HG03521 (cell line): ENCODE results near the gene RYR2.

Experiments
- ATAC-seq: cut with Tn5 transposase; IDR thresholded peaks from one replicate; pipeline ENCODE4 v1.9.1; 2021; ENCODE audit warnings: mild to moderate bottlenecking, moderate library complexity; ENCODE audit not compliant: unreplicated experiment

Gene RYR2

DNA sequence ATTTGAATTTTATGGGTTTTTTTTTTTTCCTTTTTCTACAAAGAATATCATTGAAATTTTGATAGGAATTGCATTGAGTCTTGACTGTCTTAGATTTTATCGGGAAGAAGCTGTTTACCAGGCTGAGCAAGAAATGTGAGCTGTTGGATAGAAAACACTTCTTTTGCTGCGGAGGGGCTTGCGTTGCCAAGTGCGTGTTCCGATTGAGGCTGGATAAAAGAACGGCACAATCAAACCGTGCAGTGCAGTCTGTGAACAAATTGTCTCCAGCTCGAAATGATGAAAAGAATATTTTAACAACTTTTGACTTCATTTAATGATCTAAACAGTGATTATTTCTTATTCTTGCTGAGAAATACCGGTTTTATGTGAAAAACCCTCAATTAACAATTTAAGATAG lies 149.4 kb downstream of the RYR2 start:
- ATAC-seq: no peak

- ATAC-seq: no peak
These were observed 155.8 kb downstream of the RYR2 start for GRCh38 chr1:237197470-237198425.

GRCh38 chr1:237199026-237199425 lies 157.0 kb downstream of the RYR2 start:
- no peak for ATAC-seq

- ATAC-seq: no peak
These were observed 159.2 kb downstream of the RYR2 start for GRCh38 chr1:237201155-237201554.

DNA sequence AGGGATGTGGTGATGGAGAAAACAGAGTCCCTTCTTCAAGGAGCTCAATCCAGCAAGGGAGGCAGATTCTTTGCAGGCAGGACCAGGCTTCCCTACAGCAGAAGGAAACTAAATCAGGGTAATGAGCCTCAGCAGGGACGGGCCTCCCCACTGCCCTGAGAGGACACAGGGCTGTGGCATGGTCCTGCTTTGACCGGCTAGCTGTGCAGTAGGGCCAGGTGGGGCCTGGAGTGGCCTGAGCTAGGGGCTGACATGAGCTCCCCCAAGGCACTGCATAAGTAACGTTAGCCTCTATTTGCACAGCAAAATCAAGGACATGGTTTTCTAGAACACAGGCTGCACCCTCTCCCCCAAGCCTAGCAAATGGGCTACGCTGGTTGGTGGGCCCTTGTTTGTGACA lies 162.9 kb downstream of the RYR2 start:
- no peak for ATAC-seq

DNA sequence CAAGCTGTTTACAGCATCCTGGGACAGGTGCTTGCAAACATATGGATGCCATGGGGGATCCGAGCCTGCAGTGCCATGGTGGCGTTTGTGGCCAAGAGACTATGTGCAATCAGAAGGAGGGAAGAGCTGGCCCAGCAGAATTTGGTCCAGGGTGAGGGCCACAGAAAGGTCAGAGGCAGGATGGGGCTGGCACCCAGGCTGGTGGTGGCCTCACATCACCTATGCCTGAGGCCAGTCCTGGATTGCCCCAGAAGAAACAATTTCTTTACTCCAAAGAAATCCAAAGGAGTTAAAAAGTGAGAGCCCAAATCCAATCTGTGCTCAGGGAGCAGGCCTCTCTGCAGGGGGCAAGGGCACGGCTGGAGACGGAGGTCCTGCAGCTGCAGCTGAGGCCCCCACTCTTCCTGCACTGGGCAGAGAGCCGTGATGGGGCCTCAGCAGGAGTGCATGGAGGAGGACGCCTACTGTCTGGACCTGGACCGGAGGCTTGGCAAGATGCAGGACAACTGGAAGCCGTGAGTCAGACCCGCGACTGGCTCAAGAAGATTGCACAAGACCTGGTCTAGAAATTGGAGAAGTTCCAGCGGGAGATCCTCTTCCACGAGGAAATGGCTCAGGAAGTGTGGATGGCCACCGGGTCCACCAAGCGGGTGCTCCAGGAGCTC lies 163.5 kb downstream of the RYR2 start:
- no peak for ATAC-seq

- ATAC-seq: no peak
These were observed 164.1 kb downstream of the RYR2 start for GRCh38 chr1:237206065-237206414.

DNA sequence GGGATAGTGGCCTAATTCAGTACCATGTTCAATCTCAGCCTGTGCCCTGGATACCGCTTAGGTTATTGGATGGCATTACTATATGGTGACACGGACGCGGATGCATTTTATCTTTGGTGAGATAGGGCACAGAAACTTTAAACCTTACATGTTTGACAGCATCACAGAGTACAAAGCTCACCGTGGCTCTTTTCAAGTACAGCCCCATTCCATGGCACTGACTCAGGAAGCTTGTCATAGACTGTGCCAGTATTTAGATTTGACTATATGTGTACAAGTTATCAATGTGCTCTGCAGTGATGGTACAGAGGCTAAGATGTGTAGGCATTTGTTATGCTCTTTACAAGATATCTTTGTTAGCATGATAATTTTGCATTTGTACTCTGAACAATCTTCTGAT lies 169.0 kb downstream of the RYR2 start:
- no peak for ATAC-seq

GRCh38 chr1:237211540-237211939 lies 169.6 kb downstream of the RYR2 start:
- ATAC-seq: no peak

DNA sequence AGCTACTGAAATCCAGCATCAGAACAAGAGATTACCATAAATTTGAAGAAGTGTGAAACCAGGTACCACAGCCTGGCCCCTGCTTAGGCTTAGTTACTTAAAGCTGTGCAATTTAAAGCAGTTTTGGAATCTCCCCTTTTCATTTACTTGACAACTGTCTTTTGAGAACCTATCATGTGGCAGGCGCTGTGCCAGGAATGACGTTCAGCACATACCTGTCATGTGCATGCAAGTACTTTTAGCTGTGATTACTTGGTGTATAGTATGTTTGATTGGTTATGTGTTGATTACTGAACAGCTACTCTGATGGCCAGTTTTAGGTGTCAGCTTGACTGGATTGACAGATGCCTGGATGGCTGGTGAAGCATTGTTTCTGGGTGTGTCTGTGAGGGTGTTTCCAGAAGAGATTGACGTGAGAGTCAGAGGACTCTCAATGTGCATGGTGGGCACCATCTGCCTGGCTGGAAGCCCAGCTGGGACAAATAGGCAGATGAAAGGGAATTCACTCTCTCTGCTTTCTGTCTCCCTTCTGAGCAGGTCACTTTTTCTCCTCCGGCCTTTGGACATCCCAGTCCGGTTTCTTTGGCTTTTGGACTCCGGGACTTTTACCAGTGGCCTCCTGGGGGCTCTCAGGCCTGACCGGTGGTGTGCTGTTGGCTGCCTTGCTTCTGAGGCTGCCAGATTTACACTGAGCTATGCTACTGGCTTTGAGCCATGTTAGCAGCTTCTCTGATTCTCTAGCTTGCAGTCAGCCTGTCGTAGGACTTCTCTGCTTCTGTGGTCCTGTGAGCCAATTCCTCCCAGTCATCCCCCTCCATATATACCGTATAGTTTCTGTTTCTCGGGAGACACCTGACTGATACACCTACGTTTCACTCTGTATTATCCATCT lies 178.0 kb downstream of the RYR2 start:
- no peak for ATAC-seq

DNA sequence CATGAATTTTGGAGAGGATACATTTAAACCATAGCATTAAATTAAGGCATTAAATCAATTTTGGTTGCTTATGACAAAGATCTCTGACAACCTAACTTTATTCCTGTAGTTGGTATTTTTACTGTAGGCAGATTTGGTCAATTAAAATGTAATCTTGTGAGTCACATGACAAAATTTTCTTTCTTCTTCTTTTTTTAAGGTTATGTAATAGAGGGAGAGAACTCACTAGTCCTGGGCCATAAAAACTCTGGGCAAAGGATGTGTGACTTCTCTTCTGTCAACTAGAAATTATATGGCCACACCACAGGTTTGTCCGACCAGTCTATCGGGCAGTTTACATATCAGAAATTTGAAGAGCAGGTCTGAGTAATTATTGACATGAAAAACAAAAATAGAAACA lies 181.4 kb downstream of the RYR2 start:
- no peak for ATAC-seq

DNA sequence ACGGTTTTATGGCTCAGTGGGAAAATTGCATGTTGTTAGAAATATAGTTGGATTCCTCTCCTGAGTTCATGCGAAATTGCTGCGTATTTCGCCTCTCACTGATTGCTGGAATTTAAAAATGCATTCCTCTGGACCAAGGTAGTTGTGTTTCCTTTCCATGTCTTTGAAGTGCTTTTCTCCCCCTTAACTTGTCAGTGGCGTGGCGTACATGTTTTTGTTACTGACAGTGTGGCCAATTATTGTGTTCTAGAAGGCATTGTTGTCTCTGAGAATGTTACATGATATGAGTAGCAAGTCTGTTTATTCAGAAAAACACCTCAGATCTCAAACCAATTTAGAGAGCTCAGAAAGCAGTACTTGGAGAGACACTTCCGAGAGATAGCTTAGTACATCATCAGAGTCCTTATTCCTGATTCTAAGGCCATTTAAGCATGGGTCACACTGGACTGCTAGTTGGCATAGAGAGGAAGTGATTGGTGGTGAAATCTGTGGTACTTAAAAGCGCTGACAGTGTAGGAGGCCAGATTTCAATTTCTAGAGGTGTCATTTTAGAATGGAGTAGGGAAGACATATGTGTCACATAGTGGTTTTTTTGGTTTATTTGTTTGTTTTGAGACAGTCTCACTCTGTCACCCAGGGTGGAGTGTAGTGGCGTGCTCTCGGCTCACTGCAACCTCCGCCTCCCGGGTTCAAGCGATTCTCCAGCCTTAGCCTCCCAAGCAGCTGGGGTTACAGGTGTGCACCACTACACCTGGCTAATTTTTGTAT lies 184.4 kb downstream of the RYR2 start:
- ATAC-seq: no peak

- no peak for ATAC-seq
These were observed 185.5 kb downstream of the RYR2 start for GRCh38 chr1:237227476-237227875.

DNA sequence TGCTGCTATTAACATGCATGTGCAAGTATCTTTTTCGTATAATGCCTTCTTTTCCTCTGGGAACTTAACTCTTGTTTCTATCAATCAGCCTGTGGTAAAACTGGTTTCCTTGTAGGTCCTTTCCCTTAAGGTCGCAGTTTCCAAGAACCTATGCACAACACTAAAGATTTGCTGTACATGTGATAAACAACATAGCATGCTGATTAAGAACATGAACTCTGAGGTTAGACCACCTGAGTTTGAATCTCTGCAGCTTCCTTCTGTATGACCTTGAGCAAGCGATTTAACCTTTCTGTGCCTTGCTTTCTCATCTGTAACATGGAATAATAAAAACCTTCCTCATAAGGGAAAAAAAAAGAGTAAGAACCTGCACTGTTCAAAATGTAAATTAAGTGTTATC lies 186.4 kb downstream of the RYR2 start:
- ATAC-seq: no peak

- no peak for ATAC-seq
These were observed 187.3 kb downstream of the RYR2 start for GRCh38 chr1:237229333-237229732.

GRCh38 chr1:237232501-237232900 lies 190.5 kb downstream of the RYR2 start:
- ATAC-seq: no peak

GRCh38 chr1:237235091-237235490 lies 193.1 kb downstream of the RYR2 start:
- no peak for ATAC-seq

DNA sequence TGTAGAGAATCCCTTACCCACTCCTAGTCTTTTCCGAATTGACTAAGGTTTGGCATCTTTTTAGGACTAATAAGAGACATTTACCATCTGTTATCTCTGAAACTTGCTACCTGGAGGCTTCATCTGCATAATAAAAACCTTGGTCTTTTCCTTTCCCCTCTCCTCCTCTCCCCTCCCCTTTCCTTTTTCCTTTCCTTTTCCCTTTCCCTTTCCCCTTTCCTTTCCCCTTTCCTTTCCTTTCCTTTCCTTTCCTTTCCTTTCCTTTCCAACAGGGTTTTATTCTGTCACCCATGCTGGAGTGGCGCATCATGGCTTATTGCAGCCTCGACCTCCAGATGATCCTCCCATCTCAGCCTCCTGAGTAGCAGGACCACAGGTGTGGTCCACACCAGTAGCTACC lies 195.7 kb downstream of the RYR2 start:
- no peak for ATAC-seq

- ATAC-seq: no peak
These were observed 197.3 kb downstream of the RYR2 start for GRCh38 chr1:237239248-237239647.

GRCh38 chr1:237241038-237241437 lies 199.1 kb downstream of the RYR2 start:
- no peak for ATAC-seq

DNA sequence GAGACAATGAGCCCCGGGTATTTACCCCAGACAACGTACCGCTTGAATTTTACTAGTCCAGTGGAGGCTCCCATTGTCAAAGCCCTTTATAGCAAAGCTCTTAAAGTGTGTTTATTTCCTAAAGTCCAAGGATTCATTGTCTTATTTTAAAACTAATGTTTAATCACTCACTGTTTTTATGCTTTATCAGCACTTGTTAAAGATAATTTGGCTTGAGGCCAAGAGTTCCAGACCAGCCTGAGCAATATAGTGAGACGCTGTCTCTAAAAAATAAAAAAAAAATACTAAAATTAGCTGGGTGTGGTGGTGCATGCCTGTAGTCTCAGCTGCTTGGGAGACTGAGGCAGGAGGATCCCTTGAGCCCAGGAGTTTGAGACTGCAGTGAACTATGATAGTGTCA lies 202.8 kb downstream of the RYR2 start:
- no peak for ATAC-seq
